ENCODE data around the gene ASCC3.

Gene ASCC3

GRCh38 chr6:100701728-100702127 lies 179.4 kb downstream of the ASCC3 start:
- Mint-ChIP-seq H3K9me3 (peaks cover 25% of the 10 kb centered on the region), H3K27ac (no peak overlapping the region), H3K36me3 (ENCODE audit: low read depth) (peaks cover 24% of the 10 kb centered on the region), H3K4me3 (no peak overlapping the region), H3K4me1 (ENCODE audit: low read depth) (peaks cover 4% of the 10 kb centered on the region), H3K27me3 (ENCODE audit: low read depth) (no peaks in the 10 kb centered on the region)

GRCh38 chr6:100700009-100700408 lies 181.1 kb downstream of the ASCC3 start:
- peaks cover 25% of the 10 kb centered on the region for H3K9me3 Mint-ChIP-seq
- peaks cover 24% of the 10 kb centered on the region for H3K36me3 Mint-ChIP-seq (ENCODE audit: low read depth)
- H3K4me3 Mint-ChIP-seq: no peak overlapping the region
- peaks cover 5% of the 10 kb centered on the region for H3K4me1 Mint-ChIP-seq (ENCODE audit: low read depth)
- no peak overlapping the region for H3K27ac Mint-ChIP-seq
- H3K27me3 Mint-ChIP-seq (ENCODE audit: low read depth): no peaks in the 10 kb centered on the region

- H3K36me3 Mint-ChIP-seq (ENCODE audit: low read depth): peaks cover 6% of the 10 kb centered on the region
- peaks cover 2% of the 10 kb centered on the region for H3K4me1 Mint-ChIP-seq (ENCODE audit: low read depth)
- H3K27ac Mint-ChIP-seq: no peak overlapping the region
- no peak overlapping the region for H3K4me3 Mint-ChIP-seq
- H3K9me3 Mint-ChIP-seq: peaks cover 10% of the 10 kb centered on the region
- no peaks in the 10 kb centered on the region for H3K27me3 Mint-ChIP-seq (ENCODE audit: low read depth)
Observed at GRCh38 chr6:100695445-100695844, 185.7 kb downstream of the ASCC3 start.

GRCh38 chr6:100693249-100693927 lies 187.7 kb downstream of the ASCC3 start:
- no peaks in the 10 kb centered on the region for H3K9me3 Mint-ChIP-seq
- H3K4me1 Mint-ChIP-seq (ENCODE audit: low read depth): peaks cover 2% of the 10 kb centered on the region
- no peak overlapping the region for H3K27ac Mint-ChIP-seq
- no peaks in the 10 kb centered on the region for H3K36me3 Mint-ChIP-seq (ENCODE audit: low read depth)
- H3K27me3 Mint-ChIP-seq (ENCODE audit: low read depth): no peaks in the 10 kb centered on the region
- no peak overlapping the region for H3K4me3 Mint-ChIP-seq

- H3K27me3 Mint-ChIP-seq (ENCODE audit: low read depth): no peaks in the 10 kb centered on the region
- no peak overlapping the region for H3K27ac Mint-ChIP-seq
- no peaks in the 10 kb centered on the region for H3K9me3 Mint-ChIP-seq
- H3K36me3 Mint-ChIP-seq (ENCODE audit: low read depth): no peaks in the 10 kb centered on the region
- H3K4me1 Mint-ChIP-seq (ENCODE audit: low read depth): peaks cover 2% of the 10 kb centered on the region
- H3K4me3 Mint-ChIP-seq: no peak overlapping the region
Observed at GRCh38 chr6:100691972-100692371, 189.2 kb downstream of the ASCC3 start.

GRCh38 chr6:100686216-100686615 lies 194.9 kb downstream of the ASCC3 start:
- Mint-ChIP-seq H3K27ac (no peak overlapping the region), H3K4me3 (no peak overlapping the region), H3K4me1 (ENCODE audit: low read depth) (no peaks in the 10 kb centered on the region), H3K27me3 (ENCODE audit: low read depth) (no peaks in the 10 kb centered on the region), H3K36me3 (ENCODE audit: low read depth) (no peaks in the 10 kb centered on the region), H3K9me3 (no peaks in the 10 kb centered on the region)

- Mint-ChIP-seq H3K4me3 (no peak overlapping the region), H3K4me1 (ENCODE audit: low read depth) (no peaks in the 10 kb centered on the region), H3K27me3 (ENCODE audit: low read depth) (no peaks in the 10 kb centered on the region), H3K27ac (no peak overlapping the region), H3K9me3 (no peaks in the 10 kb centered on the region), H3K36me3 (ENCODE audit: low read depth) (no peaks in the 10 kb centered on the region)
Observed at GRCh38 chr6:100685747-100686146, 195.4 kb downstream of the ASCC3 start.

GRCh38 chr6:100680163-100680562 lies 201.0 kb downstream of the ASCC3 start:
- H3K4me1 Mint-ChIP-seq (ENCODE audit: low read depth): no peaks in the 10 kb centered on the region
- H3K4me3 Mint-ChIP-seq: no peak overlapping the region
- H3K27ac Mint-ChIP-seq: no peak overlapping the region

GRCh38 chr6:100678027-100678426 lies 203.1 kb downstream of the ASCC3 start:
- Mint-ChIP-seq H3K27me3 (ENCODE audit: low read depth) (no peaks in the 10 kb centered on the region), H3K4me1 (ENCODE audit: low read depth) (no peaks in the 10 kb centered on the region), H3K27ac (no peak overlapping the region), H3K36me3 (ENCODE audit: low read depth) (no peaks in the 10 kb centered on the region), H3K4me3 (no peak overlapping the region), H3K9me3 (no peaks in the 10 kb centered on the region)

More at GRCh38 chr6:100680163-100680562, 201.0 kb downstream of the ASCC3 start:
- no peaks in the 10 kb centered on the region for H3K27me3 Mint-ChIP-seq (ENCODE audit: low read depth)
- no peaks in the 10 kb centered on the region for H3K9me3 Mint-ChIP-seq
- no peaks in the 10 kb centered on the region for H3K36me3 Mint-ChIP-seq (ENCODE audit: low read depth)

- Mint-ChIP-seq H3K4me1 (ENCODE audit: low read depth) (no peaks in the 10 kb centered on the region), H3K27me3 (ENCODE audit: low read depth) (no peaks in the 10 kb centered on the region)
Observed at GRCh38 chr6:100677240-100677639, 203.9 kb downstream of the ASCC3 start.

GRCh38 chr6:100673641-100674040 lies 207.5 kb downstream of the ASCC3 start:
- H3K36me3 Mint-ChIP-seq (ENCODE audit: low read depth): peaks cover 3% of the 10 kb centered on the region
- no peak overlapping the region for H3K4me3 Mint-ChIP-seq
- H3K4me1 Mint-ChIP-seq (ENCODE audit: low read depth): no peaks in the 10 kb centered on the region

More at GRCh38 chr6:100677240-100677639, 203.9 kb downstream of the ASCC3 start:
- no peaks in the 10 kb centered on the region for H3K9me3 Mint-ChIP-seq
- H3K36me3 Mint-ChIP-seq (ENCODE audit: low read depth): no peaks in the 10 kb centered on the region
- no peak overlapping the region for H3K27ac Mint-ChIP-seq
- H3K4me3 Mint-ChIP-seq: no peak overlapping the region

GRCh38 chr6:100671740-100672139 lies 209.4 kb downstream of the ASCC3 start:
- Mint-ChIP-seq H3K9me3 (no peaks in the 10 kb centered on the region), H3K27me3 (ENCODE audit: low read depth) (no peaks in the 10 kb centered on the region), H3K36me3 (ENCODE audit: low read depth) (peaks cover 3% of the 10 kb centered on the region), H3K27ac (no peak overlapping the region), H3K4me3 (no peak overlapping the region), H3K4me1 (ENCODE audit: low read depth) (no peaks in the 10 kb centered on the region)

More at GRCh38 chr6:100673641-100674040, 207.5 kb downstream of the ASCC3 start:
- H3K9me3 Mint-ChIP-seq: no peaks in the 10 kb centered on the region
- no peak overlapping the region for H3K27ac Mint-ChIP-seq
- no peaks in the 10 kb centered on the region for H3K27me3 Mint-ChIP-seq (ENCODE audit: low read depth)

- no peaks in the 10 kb centered on the region for H3K27me3 Mint-ChIP-seq (ENCODE audit: low read depth)
Observed at GRCh38 chr6:100670056-100670455, 211.1 kb downstream of the ASCC3 start.

GRCh38 chr6:100665041-100665380 lies 216.1 kb downstream of the ASCC3 start:
- no peaks in the 10 kb centered on the region for H3K27me3 Mint-ChIP-seq (ENCODE audit: low read depth)
- H3K4me3 Mint-ChIP-seq: no peak overlapping the region
- H3K9me3 Mint-ChIP-seq: no peaks in the 10 kb centered on the region
- no peak overlapping the region for H3K27ac Mint-ChIP-seq
- H3K4me1 Mint-ChIP-seq (ENCODE audit: low read depth): peaks cover 7% of the 10 kb centered on the region
- H3K36me3 Mint-ChIP-seq (ENCODE audit: low read depth): peaks cover 7% of the 10 kb centered on the region

More at GRCh38 chr6:100670056-100670455, 211.1 kb downstream of the ASCC3 start:
- H3K27ac Mint-ChIP-seq: no peak overlapping the region
- H3K36me3 Mint-ChIP-seq (ENCODE audit: low read depth): peaks cover 3% of the 10 kb centered on the region
- H3K4me3 Mint-ChIP-seq: no peak overlapping the region
- H3K9me3 Mint-ChIP-seq: no peaks in the 10 kb centered on the region
- peaks cover 2% of the 10 kb centered on the region for H3K4me1 Mint-ChIP-seq (ENCODE audit: low read depth)

- Mint-ChIP-seq H3K27me3 (ENCODE audit: low read depth) (no peaks in the 10 kb centered on the region), H3K4me3 (no peak overlapping the region), H3K27ac (no peak overlapping the region), H3K9me3 (no peaks in the 10 kb centered on the region), H3K36me3 (ENCODE audit: low read depth) (peaks cover 7% of the 10 kb centered on the region), H3K4me1 (ENCODE audit: low read depth) (peaks cover 7% of the 10 kb centered on the region)
Observed at GRCh38 chr6:100664274-100665040, 216.7 kb downstream of the ASCC3 start.

Measured in T-helper 1 cell treated with Interleukin-12 subunit alpha and Interleukin-12 subunit beta and Interleukin-4 antibody, amounts not matched to agents 30 μg/mL and 1 μg/mL, for 36 hours (primary cell).